HG02610 (cell line): ENCODE results near the gene AGXT2.
A peak's percentile ranks its signal among the peaks of the same experiment; 100 is the strongest.
"Not testable (repeated sequence)": the region's sequence is repeated elsewhere in the genome, so short reads cannot be mapped to it uniquely, and the experiment has no call there.

Source experiments
- ATAC-seq: cut with Tn5 transposase; IDR thresholded peaks from one replicate; pipeline ENCODE4 v1.9.1; 2021; ENCODE audit warnings: mild to moderate bottlenecking, moderate library complexity; ENCODE audit not compliant: unreplicated experiment

Gene AGXT2

DNA sequence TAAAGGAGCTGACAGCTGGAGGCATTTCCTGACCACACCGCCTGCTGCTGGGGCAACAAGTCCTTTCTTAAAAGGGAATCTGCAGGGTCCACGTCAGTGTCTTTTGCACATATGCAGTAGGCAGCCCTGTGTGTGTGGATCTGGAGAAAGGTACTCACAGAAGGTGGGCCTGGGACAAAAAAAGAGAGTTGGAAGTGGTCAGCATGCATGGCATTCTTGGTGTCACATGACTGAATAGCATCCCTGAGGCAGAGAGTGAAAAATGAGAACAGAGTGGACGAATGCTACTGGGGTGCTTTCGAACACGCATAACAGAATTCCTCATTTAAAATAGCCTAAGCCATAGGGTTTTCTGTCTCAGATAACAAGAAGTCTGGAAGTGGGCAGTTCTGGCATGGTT, 71.4 kb downstream of the AGXT2 start:
- ATAC-seq, result no peak

DNA sequence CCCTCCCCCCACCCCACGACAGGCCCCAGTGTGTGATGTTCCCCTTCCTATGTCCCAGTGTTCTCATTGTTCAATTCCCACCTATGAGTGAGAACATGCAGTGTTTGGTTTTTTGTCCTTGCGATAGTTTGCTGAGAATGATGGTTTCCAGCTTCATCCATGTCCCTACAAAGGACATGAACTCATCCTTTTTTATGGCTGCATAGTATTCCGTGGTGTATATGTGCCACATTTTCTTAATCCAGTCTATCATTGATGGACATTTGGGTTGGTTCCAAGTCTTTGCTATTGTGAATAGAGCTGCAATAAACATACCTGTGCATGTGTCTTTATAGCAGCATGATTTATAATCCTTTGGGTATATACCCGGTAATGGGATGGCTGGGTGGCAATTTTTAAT, 76.1 kb downstream of the AGXT2 start:
- not testable (repeated sequence) for ATAC-seq

DNA sequence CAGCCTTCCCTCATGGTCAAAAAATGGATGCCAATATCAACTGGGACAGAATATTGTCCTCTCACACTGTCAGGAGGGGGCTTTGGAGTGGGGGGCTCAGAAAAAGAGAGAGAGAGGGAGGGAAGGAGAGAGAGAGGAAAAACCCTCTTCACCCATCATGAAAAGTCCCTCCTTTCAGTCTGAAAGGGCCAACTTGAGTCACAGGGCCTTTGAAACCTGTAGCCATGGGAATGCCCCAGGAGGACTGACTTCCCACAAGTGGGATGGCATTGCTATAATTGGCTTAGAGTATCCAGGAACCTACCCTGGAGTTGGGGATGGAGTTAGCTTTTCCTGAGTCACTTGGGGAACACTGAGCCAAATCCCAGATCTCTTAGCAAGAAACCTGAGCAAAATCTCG, 77.2 kb downstream of the AGXT2 start:
- ATAC-seq, result peak; percentile 80

DNA sequence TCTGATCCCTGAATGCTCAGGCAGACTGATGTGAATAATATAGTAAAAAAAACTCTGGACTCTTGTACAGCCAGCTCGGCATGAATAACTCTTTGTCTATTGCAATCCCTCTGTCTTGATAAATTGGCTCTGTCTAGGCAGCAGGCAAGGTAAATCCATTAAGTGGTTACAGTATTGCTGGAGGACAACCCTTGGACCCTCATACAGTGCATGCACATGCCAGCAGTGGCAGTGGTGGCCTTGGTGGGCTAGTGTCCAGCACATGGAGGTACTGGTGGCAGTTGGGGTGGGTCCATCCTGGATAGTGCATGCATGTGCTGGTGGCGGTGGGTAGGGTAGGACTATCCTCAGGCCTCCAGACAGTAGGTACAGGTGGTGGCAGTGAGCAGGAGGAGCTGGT, 79.5 kb downstream of the AGXT2 start:
- ATAC-seq, result no peak

DNA sequence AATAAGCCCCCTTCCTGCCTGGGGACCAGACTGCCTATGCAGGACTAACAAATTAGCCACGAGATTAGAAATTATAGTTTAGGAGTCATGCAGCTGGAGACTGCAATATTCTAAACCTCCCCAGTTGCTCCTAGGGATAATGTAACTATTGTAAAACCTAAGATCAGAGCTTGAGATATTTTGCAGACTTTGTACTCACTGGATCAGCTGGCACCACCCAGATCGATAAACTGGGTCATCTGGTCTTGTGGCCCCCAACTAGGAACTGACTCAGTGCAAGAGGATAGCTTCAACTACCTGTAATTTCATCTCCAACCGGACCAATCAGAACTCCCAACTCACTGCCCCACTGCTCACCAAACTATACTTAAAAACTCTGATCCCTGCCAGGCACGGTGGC, 80.2 kb downstream of the AGXT2 start:
- no peak for ATAC-seq

DNA sequence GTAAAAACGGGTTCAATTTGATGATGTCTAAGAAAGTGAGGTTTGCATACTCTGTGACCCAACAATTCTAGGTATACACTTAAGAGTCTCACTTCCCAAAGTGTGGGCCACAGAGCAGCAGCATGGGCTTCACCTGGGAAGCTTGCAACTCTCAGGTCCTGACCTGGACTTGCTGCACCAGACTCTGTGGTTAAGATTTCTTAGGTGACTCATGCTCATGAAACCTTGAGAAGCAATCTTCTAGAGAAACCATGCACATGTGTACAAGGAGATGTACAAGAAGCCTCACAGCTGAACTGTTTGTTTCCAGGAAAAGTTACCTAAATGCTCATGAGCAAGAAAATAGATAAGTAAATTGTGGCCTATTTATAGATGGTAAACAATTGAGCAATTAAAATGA, 88.4 kb downstream of the AGXT2 start:
- ATAC-seq, result peak; percentile 96

DNA sequence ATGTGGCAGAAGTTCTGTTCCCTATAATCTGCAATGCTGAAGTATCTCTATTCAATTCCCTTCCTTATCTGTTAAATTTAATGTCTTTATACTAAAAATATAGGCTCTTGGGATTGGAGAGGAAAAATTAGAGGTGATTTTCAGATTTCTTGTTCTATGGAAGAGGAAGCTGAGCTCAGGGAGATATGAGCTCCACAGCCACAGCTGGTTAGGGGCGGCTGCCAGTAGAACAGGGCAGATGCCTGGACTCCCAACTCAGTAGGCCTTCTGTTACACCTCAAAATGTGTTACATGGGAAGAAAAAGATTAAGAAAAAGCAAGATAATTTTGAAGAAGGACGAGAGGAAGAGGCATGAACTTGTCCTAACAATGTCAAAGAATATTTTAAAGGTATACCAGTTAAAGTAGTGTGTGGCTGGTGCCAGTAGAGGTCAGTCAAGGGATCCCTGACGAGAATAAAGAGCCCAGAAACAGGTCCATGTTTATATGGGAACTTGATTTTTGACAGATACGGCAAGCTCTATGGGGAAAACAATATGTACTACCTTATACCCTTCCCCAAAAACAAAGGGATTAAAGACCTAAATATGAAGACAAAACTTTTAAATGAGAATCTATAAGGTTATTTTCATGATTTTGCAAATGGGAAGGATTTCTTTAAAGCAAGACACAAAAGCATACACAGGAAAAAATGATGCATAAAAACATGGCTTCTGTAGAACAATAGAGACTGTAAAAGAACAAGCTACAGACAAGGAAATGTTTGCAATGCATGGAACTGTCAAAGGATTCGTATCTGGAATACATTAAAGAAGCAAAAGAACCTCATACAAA, 89.7 kb downstream of the AGXT2 start:
- ATAC-seq, result peak; percentile 31

DNA sequence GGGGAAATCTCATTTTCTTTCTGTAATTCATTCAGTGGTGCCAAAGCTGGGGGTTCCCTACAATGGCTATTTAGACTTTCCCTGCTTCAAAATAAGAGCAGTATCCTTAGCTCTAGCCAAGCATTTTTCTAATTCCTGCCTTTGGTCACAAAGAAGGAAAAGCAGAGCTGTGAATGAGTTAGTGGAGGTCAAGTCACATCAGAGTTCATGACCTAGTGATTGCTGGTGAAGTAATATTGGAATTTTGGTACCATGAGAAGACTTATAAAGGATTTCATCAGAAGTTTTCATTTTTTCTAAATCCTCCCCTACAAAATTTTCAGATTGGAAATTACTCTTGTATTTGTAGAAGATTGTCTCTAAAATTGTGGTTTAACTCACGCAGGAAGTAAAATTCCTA, 90.4 kb downstream of the AGXT2 start:
- ATAC-seq, result no peak
